8988T (cell line): ENCODE results near the gene PROSER2.

Experiments used
- DNase-seq: peaks from one replicate; pipeline ENCODE4 v3.0.0; 2011

Gene PROSER2

DNA sequence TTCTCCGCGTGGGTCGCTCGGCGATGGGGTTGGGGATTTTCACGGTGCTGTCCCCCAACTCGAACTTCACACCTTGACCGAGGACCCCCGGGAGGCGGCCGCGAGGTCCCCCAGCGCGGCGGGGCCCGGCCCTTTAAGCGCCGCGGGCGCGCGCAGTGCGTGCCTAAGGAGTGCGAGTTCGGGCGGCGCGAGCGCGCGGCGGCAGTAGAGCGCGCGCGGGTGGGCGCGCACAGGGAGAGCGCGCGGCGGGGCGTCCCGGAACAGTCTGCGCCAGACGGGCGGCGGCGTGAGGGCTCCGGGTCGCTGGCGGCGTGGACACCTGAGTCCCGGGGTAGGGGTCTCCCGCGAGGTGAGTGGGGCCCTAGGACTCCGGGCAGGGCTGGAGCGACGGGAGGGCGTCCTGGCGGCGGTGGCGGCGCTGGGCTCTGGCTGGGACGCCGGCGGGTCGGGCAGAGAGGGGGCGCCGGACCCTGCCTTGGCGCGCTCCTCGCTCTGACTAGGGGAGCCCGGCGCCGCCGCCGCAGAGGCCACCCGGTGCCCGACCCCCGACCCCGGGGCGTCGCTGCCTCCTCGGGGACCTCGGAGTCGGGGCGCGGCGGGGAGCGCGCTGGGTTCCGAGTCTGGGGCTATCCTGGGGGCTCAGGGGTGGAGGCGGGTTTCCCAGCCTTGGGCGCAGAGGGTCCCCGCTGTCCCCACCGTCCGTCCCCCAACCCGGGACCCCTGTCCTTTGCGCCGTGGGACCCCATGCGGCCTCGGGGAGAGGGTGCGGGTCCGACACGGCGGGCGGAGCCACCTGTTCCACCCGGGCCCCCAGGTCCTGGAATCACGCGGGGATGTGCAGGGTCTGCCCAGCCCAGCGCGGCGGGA lies at the start of gene PROSER2:
PROSER2 (plus strand) TSS at position 235 of the 867 bp plus-strand sequence. CDS start 28,722 bp downstream, outside the sequence.
- peak; percentile 70 for DNase-seq

DNA sequence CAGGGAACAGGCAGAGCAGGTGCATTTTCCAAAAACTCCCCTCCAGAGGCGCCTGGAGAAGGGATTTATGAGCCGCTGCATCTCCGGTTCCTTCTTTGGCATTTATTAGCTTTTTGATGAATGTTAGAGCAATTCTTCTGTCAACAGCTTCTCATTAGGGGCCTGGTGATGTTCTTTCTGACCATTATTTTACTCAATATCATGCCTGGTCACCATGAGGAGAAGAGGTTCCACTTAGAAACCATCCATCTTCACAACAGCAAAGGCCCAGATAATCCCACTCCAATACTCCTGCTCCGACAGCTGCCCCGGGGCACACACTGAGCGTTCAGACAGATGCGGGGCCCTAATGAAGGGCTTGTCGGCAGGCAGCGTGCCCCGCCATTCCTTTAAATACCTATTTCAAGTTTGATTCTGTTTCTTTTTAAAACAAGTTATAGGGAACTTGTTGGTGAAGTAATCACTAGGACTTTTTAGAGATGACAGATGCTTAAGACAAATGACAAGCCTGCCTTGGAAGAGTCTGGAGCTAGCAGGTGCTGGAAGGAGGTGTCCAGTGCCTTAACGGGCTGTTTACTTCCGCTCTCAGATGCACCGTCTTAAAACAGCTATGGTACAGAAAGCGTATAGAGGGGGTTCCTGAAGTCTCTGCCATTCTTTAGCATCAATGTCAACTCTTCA lies 49.3 kb upstream of the PROSER2 start:
- no peak for DNase-seq

DNA sequence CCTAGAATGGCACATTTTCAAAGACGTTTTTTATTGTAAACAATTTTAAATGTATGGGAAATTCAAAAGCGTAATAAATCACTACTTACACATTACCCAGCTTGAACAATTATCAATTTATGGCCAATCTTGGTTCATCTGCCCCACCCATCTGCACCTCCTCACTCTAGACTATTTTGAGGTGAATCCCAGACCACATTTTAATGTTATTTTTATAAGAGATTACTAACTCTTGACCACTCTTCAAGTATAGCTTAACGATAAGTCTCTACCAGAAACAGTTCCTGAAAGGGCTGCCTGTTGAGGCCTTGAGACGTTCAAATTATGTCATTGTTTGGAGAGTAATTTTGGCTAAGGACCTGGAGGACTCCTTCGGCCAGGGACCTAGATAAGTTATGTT lies 47.7 kb upstream of the PROSER2 start:
- DNase-seq: no peak

GRCh38 chr10:11776080-11776479 lies 47.1 kb upstream of the PROSER2 start:
- no peak for DNase-seq

GRCh38 chr10:11781114-11781513 lies 42.0 kb upstream of the PROSER2 start:
- DNase-seq: no peak

DNA sequence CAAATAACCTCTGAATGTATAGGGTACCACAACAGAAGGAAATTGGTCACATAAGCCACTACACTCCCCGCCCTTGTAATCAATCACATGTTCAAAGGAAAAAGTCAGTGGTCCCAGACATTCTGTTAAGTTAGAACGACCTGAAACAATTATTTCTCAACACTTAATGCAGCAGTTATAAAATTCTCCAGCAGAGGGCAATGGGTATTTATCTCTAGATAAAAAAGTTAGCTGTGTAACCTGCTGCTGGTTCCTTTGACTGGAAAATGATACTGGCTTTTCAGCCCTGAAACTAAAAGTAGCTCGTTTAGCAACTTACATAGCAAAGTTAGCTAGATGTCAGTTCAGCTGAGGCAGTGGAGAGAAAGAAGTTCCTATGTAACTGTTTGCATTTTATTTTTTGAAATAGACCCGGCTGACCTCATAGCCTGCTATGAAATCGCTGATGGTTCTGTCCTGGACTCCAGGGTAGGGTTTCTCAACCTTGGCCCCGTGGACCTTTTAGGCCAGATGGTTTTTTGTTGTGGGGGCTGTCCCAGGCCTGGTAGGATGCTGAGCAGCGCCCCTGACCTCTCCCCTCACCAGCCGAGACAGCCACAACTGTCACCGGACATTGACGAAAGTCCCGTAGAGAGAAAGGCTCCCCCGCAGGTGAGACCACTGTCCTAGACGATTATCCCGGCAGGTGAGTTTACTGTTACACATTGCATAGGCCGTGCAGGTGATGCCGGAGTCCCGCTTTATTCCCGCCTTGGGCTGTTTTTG lies 40.2 kb upstream of the PROSER2 start:
- DNase-seq: peak; percentile 36

GRCh38 chr10:11783558-11783865 lies 39.6 kb upstream of the PROSER2 start:
- no peak for DNase-seq

- DNase-seq: no peak
These were observed 35.8 kb upstream of the PROSER2 start for GRCh38 chr10:11787374-11787773.

DNA sequence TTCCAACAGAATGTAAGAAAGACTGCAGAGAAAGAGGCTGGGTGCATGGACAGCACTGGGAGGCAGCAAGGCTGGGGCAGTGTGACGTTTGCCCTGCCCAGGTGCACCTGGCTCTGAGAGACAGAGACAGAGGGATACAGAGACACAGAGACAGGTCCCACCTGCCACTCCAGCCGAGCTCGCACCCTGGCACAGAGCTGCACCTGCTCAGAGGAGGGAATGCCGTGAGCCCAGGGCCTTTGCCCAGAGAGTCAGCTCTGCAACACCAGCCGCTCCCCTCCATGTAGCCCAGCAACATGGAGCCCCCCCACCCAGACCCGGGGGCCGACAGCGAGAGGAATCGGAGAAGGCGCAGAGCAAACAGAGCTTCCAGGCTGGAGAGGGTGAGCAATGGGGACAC lies 35.3 kb upstream of the PROSER2 start:
- no peak for DNase-seq

GRCh38 chr10:11789306-11789705 lies 33.9 kb upstream of the PROSER2 start:
- no peak for DNase-seq

DNA sequence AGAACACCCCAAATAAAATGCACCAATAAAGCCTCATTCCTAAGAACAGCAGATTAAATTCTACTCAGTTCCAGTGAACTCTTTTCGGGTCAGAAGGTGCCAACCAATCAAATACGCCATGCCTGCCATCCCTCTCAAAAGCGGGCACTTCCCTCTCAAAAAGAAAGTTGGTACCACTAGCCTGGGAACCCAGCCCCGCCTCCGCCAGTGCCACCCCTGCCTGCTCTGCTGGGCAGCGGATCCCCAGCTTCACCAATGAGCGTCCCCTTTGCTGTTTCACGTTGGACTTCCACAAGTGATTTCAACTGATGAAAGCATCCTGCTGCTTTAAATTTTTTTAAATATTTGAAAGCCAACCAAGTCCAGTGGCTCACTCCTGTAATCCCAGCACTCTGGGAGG lies 33.2 kb upstream of the PROSER2 start:
- no peak for DNase-seq

DNA sequence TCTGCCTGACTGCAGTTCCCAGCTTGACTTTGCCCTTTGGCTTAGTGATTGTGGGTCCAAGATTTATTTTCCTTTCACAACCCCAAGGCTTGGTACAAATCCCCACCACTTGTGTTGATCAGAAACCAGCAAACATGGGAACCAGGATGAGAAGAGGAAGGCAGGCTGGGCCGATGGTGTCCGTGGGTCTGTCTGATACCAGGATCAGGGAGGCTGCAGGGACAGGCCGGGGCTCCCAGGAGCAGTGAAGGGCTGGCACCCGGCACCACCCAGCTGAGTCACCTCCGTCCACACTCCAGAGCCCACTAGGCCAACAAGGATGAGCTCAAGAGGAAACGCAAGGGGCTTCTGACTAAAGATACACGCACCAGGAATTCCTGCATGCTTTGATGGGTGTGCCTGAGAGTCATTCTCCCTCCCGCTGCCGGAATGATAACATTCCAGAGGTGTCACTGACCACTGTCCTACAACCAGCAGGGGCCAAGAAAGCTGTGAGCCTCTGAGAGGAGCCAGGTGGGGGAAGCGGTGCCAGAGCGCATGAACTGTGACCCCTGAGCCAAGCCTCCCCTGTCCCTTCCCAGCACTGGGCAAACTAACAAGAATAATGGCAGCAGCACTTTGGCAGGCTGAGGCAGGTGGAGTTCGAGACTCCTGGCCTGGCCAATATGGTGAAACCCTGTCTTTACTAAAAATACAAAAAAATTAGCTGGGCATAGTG lies 29.2 kb upstream of the PROSER2 start:
- DNase-seq: peak; percentile 85

DNA sequence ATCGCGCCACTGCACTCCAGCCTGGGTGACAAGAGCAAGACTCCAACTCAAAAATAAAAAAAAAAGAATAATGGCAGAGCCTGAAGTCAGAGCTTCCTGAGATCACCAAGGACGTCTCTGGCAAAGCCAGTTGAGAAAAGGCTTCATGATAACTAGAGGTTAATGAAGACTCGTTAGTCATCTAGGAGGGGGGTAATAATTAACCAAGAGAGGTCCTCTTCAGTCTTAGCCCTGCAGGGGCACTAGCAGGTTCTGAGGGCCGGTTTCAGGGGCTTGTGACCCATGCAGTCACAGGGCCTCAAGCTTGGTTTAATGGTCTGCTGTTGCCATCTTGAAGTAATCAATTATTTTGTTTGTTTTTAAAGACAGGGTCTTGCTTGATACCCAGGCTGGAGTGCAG lies 28.6 kb upstream of the PROSER2 start:
- no peak for DNase-seq

DNA sequence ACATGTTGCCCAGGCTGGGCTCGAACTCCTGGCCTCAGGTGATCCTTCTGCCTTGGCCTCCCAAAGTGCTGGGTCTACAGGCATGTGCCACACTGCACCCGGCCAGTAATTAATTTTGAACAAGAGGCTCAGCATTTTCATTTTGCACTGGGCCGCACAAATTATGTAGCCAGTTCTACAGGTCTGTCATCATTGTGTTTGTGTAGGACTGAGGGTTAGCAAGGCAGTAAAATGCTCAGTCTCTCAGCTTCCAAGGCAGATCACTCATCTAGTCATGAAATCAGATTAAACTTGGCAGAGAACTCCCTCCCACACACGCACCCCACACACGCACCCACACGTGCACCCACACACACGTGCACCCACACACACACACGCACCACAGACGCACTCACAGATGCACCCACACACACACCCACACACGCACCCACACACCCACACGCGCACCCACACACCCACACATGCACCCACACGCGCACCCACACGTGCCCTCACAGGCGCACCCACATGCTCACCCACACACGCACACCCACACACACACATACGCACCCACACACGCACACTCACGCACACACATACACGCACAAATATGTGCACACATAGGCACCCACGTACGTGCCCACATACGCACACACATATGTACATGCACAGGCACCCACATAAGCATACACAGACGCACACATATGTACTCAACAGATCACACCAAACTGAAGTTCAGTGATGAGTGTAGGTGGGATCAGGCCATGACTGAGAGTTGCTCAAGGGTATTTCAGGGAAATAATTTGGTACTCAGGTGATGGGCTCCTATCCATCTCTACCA lies 27.8 kb upstream of the PROSER2 start:
- DNase-seq: no peak

DNA sequence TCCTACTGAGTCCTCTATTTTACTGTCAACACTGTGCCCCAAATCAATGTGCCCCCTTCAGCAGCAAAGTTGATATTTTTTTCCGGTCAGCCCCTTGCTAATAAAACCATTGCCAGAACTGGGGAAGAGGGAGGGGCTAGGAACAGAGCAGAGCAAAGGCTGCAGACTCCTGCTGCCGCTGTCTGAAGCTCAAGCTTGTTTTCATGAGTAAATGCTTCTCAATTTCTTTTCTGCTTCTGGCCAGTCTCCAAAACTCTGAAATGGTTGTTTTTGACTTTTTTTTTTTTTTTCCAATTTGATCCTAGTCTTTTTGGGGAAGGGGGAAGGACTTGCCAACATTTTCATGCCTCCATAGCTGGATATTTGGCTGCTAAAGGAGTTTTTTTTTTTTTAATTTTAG lies 26.7 kb upstream of the PROSER2 start:
- DNase-seq: no peak

- DNase-seq: no peak
These were observed 25.9 kb upstream of the PROSER2 start for GRCh38 chr10:11797281-11797680.

- no peak for DNase-seq
These were observed 25.1 kb upstream of the PROSER2 start for GRCh38 chr10:11797847-11798633.

GRCh38 chr10:11798845-11799735 lies 24.1 kb upstream of the PROSER2 start:
- no peak for DNase-seq

- DNase-seq: no peak
These were observed 23.4 kb upstream of the PROSER2 start for GRCh38 chr10:11799736-11800080.

DNA sequence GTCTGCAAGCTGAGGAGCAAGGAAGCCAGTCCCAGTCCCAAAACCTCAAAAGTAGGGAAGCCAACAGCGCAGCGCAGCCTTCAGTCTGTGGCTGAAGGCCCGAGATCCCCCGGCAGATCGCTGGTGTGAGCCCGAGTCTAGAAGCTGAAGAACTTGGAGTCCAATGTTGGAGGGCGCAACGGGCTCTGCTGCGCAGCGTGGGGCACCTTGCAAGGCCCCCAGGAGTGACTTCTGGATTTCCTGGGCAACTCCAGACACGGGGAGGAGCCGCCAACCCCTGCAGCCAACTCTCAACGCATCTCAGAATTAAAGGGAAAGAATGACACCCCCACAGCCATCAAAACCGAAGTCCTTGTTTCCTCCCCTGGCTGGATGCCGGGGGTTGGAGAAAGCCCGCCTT lies 18.8 kb upstream of the PROSER2 start:
- no peak for DNase-seq
